ENCODE data around the gene PLGRKT. TPM values are rescaled to one million over a fixed set of nuclear protein-coding genes. Genes with fewer than 3 reads are reported as not detected.
"Not testable (repeated sequence)": the region's sequence is repeated elsewhere in the genome, so short reads cannot be mapped to it uniquely, and the experiment has no call there.

Gene PLGRKT
- total RNA-seq, 1 donor from 2014 or later: 22.9 TPM

DNA sequence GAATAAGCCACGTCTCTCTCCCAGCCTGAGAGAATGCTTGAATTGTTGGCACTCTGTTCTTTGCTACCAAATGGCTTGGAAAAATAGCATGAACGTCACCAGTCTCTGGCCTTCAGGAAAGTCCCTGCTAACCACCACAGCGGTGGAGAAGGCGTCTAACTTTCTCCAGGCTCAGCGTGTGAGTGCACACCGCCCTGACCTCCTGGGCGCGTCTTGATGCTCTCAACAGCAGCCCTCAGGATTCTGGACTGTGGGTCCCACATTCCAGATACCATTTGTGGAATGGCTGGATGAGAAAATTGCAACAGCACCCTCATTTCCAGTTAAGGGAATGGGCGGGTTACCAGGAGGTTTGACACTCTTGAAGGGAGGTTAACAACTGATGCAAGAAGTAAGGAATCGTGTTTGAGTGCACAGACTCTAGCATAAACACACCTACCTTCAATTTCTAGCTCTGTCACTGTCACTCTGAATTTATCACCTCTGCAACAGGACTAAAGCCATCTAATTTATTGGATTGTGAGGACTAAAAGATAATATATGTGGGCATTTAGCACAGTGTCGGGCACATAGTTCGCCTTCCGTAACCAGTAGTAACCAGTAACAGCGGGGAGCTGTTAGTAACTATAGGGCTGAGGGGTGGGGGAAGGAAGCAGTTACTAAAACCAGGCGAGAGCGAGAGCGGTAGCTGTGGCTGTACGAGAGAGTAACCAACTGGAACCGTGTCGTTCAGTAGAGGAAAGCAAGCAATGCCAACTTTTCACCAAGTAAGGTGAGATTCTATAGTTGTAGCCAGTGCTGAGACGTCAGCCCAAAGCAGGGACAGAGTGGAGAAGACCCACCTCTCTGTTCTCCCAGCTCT, 807 bp upstream of the PLGRKT start:
- peak overlapping the region; percentile 78 for H3K4me3 ChIP-seq (ENCODE audit: low read depth, low read length)
- peak; percentile 31 for DNase-seq (ENCODE audit: low read depth)
- FAIRE-seq: no peak
- no peaks in the 10 kb centered on the region for H3K27me3 ChIP-seq (ENCODE audit: control insufficient read depth, insufficient read depth, low read length)
- H3K36me3 ChIP-seq (ENCODE audit: control insufficient read depth, insufficient read depth, low read length): no peaks in the 10 kb centered on the region
- TF ChIP-seq, protein P1, sequence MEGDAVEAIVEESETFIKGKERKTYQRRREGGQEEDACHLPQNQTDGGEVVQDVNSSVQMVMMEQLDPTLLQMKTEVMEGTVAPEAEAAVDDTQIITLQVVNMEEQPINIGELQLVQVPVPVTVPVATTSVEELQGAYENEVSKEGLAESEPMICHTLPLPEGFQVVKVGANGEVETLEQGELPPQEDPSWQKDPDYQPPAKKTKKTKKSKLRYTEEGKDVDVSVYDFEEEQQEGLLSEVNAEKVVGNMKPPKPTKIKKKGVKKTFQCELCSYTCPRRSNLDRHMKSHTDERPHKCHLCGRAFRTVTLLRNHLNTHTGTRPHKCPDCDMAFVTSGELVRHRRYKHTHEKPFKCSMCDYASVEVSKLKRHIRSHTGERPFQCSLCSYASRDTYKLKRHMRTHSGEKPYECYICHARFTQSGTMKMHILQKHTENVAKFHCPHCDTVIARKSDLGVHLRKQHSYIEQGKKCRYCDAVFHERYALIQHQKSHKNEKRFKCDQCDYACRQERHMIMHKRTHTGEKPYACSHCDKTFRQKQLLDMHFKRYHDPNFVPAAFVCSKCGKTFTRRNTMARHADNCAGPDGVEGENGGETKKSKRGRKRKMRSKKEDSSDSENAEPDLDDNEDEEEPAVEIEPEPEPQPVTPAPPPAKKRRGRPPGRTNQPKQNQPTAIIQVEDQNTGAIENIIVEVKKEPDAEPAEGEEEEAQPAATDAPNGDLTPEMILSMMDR (IDR thresholded peaks at IDR 0.05; ENCODE audit: insufficient read depth, low read length, severe bottlenecking): no peak

DNA sequence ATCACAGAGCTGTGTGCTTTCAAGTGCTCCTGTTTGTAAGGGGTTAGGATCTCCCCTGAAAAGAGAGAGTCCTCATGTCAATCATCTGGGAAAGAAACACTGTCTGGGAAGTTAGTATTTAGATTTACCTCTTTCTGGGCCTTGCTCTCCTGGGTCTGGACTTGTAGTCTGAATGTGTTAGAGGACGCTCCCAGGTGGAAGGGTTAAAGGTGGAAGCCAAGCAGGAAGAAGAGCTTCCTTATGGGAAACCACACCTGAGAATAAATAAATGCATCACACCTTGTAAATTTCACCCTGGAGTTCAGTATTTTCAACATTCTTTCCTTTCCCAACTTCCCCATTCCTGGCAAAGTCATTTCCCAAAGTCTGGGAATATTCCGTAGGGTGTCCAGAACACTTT, 1.3 kb downstream of the PLGRKT start:
- TF ChIP-seq, protein P1 (IDR thresholded peaks at IDR 0.05; ENCODE audit: insufficient read depth, low read length, severe bottlenecking): no peak
- Histone ChIP-seq H3K27me3 (ENCODE audit: control insufficient read depth, insufficient read depth, low read length) (no peaks in the 10 kb centered on the region), H3K36me3 (ENCODE audit: control insufficient read depth, insufficient read depth, low read length) (no peaks in the 10 kb centered on the region), H3K4me3 (ENCODE audit: low read depth, low read length) (no peak overlapping the region)
- no peak for DNase-seq (ENCODE audit: low read depth)
- FAIRE-seq: no peak

DNA sequence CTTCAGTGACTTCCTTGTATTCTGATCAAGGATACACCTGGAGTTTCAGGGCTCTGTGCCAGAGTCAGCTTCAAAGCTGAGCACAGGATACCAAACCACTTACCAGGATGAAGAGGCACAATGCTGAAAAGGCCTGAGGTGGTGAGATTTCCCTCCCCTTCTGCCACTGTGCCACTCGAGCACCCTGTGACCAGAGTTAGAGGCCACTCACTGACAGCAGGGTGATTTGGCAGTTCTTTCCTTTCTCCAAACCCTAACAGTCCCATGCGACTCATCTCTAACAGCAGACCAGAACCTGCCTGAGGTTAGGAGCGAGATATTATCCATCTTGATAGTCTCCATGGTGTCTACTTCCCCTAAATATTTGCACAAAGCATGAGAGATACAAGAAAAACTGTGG, 1.8 kb downstream of the PLGRKT start:
- no peak overlapping the region for H3K4me3 ChIP-seq (ENCODE audit: low read depth, low read length)
- H3K27me3 ChIP-seq (ENCODE audit: control insufficient read depth, insufficient read depth, low read length): no peaks in the 10 kb centered on the region
- no peak for FAIRE-seq
- TF ChIP-seq, protein P1 (IDR thresholded peaks at IDR 0.05; ENCODE audit: insufficient read depth, low read length, severe bottlenecking): no peak
- no peaks in the 10 kb centered on the region for H3K36me3 ChIP-seq (ENCODE audit: control insufficient read depth, insufficient read depth, low read length)
- DNase-seq (ENCODE audit: low read depth): peak; percentile 69

DNA sequence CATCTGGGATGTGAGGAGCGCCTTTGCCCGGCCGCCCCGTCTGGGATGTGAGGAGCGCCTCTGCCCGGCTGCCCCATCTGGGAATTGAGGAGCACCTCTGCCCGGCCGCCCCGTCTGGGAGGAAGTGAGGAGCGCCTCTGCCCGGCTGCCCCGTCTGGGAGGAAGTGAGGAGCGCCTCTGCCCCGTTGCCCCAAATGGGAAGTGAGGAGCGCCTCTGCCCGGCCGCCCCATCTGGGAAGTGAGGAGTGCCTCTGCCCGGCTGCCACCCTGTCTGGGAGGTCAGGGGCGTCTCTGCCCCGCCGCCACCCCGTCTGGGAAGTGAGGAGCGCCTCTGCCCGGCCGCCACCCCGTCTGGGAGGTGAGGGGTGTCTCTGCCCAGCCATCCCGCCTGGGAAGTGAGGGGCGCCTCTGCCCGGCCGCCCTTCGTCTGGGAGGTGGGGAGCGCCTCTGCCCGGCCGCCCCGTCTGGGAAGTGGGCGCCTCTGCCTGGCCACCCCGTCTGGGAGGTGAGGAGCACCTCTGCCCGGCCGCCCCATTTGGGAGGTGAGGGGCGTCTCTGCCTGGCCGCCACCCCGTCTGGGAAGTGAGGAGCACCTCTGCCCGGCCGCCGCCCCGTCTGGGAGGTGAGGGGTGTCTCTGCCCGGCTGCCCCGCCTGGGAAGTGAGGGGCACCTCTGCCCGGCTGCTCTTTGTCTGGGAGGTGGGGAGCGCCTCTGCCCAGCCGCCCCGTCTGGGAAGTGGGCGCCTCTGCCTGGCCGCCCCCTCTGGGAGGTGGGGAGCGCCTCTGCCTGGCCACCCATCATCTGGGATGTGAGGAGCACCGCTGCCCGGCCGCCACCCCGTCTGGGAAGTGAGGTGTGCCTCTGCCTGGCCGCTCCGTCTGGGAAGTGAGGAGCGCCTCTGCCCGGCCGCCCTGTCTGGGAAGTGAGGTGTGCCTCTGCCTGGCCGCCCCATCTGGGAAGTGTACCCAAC, 3.6 kb downstream of the PLGRKT start:
- not testable (repeated sequence) for FAIRE-seq; DNase-seq (ENCODE audit: low read depth); H3K36me3 ChIP-seq (ENCODE audit: control insufficient read depth, insufficient read depth, low read length); H3K4me3 ChIP-seq (ENCODE audit: low read depth, low read length); H3K27me3 ChIP-seq (ENCODE audit: control insufficient read depth, insufficient read depth, low read length)

DNA sequence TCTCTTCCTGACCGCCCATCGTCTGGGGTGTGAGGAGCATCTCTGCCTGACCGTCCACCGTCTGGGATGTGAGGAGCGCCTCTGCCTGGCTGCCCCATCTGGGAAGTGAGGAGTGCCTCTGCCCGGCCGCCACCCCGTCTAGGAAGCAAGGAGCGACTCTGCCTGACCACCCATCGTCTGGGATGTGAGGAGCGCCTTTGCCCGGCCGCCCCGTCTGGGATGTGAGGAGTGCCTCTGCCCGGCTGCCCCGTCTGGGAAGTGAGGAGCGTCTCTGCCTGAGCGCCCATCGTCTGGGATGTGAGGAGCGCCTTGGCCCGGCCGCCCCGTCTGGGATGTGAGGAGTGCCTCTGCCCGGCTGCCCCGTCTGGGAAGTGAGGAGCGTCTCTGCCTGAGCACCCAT, 4.4 kb downstream of the PLGRKT start:
- DNase-seq (ENCODE audit: low read depth); FAIRE-seq; H3K36me3 ChIP-seq (ENCODE audit: control insufficient read depth, insufficient read depth, low read length); H3K4me3 ChIP-seq (ENCODE audit: low read depth, low read length); H3K27me3 ChIP-seq (ENCODE audit: control insufficient read depth, insufficient read depth, low read length): not testable (repeated sequence)

DNA sequence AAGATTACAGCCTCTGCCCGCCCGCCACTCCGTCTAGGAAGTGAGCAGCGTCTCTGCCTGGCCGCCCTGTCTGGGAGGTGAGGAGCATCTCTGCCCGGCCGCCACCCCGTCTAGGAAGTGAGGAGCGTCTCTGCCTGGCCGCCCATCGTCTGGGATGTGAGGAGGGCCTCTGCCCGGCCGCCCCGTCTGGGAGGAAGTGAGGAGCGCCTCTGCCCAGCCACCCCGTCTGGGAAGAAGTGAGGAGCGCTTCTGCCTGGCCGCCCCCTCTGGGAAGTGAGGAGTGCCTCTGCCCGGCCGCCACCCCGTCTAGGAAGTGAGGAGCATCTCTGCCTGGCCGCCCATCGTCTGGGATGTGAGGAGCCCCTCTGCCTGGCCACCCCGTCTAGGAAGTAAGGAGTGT, 4.8 kb downstream of the PLGRKT start:
- not testable (repeated sequence) for H3K36me3 ChIP-seq (ENCODE audit: control insufficient read depth, insufficient read depth, low read length); FAIRE-seq; H3K4me3 ChIP-seq (ENCODE audit: low read depth, low read length); DNase-seq (ENCODE audit: low read depth); H3K27me3 ChIP-seq (ENCODE audit: control insufficient read depth, insufficient read depth, low read length)

DNA sequence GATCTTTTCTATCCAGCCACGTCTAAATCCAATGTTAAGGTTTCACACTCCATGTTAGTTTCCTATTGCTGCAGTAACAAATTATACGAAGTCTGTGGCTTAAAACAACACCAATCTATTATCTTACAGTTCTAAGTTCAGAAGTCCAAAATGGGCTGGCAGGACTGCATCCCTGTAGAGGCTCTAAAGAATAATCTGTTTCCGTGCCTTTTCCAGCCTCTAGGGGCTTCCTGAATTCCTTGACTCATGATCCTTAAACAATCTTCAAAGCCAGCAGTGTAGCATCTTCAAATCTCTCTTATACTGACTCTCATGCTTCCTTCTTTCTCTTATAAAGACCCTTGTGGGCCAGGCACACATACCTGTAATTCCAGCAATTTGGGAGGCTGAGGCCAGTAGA, 6.8 kb downstream of the PLGRKT start:
- no peak for DNase-seq (ENCODE audit: low read depth)
- Histone ChIP-seq H3K27me3 (ENCODE audit: control insufficient read depth, insufficient read depth, low read length) (no peaks in the 10 kb centered on the region), H3K4me3 (ENCODE audit: low read depth, low read length) (no peak overlapping the region), H3K36me3 (ENCODE audit: control insufficient read depth, insufficient read depth, low read length) (no peaks in the 10 kb centered on the region)
- TF ChIP-seq, protein P1 (IDR thresholded peaks at IDR 0.05; ENCODE audit: insufficient read depth, low read length, severe bottlenecking): no peak
- FAIRE-seq: no peak

Measured in bronchial epithelial cell (primary cell).